Effector memory CD8-positive, alpha-beta T cell (primary cell): Measurements from ENCODE around the gene RPGRIP1.

Experiments
- ATAC-seq: fragments of 150-1000 bp; cut with Tn5 transposase; replicated peaks from 2 replicates; pipeline ENCODE4 v1.10.0; 2021; ENCODE audit warnings: mild to moderate bottlenecking, moderate library complexity
- DNase-seq, 3 experiments: peaks; one replicate each; pipeline ENCODE4 v3.0.0; 2021
- H3K27ac Mint-ChIP-seq, 2 donors: one replicate each; pipeline ENCODE4 v1.8.0; 2022; ENCODE audit warnings: mild to moderate bottlenecking in 2 of 2, mixed read lengths in 2 of 2, moderate library complexity in 2 of 2
- H3K27me3 Mint-ChIP-seq, 2 donors: one replicate each; pipeline ENCODE4 v1.8.0; 2022; ENCODE audit warnings: mixed read lengths in 2 of 2
- H3K36me3 Mint-ChIP-seq: one replicate; pipeline ENCODE4 v1.8.0; 2022; ENCODE audit warnings: mild to moderate bottlenecking, moderate library complexity, mixed read lengths; ENCODE audit not compliant: insufficient read depth
- H3K4me1 Mint-ChIP-seq, 2 donors: one replicate each; pipeline ENCODE4 v1.8.0; 2022; ENCODE audit warnings: low read depth in 2 of 2, mixed read lengths in 2 of 2
- H3K4me3 Mint-ChIP-seq, 2 donors: one replicate each; pipeline ENCODE4 v1.8.0; 2022; ENCODE audit warnings: mild to moderate bottlenecking in 2 of 2, mixed read lengths in 2 of 2, moderate library complexity in 2 of 2
- H3K9me3 Mint-ChIP-seq, 2 donors: one replicate each; pipeline ENCODE4 v1.8.0; 2022; ENCODE audit warnings: mixed read lengths in 2 of 2

Gene RPGRIP1

DNA sequence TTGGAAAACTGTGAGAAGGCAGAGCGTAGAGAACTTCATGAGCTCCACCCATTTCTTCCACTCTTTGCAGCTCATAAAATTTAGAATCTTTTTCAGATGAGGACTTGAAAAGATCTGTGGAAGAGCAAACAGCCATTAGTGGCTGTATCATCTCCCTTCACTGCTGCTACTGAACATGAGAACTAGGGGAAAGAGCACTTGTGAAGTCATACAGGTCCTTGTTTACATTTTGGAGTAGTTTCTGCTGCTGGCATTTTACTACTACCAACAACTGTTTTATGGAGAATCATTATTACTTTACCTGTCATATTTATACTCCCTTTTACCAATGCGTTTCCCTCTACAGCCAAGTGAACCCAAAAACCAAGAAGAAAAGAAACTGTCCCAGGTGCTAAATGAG, 41.0 kb downstream of the RPGRIP1 start:
- no peak for DNase-seq
- Mint-ChIP-seq H3K9me3 (no peaks in the 10 kb centered on the region), H3K36me3 (no peaks in the 10 kb centered on the region), H3K4me1 (peaks cover 0 to 6% of the 10 kb centered on the region in 2 donors), H3K4me3 (no peak overlapping the region), H3K27ac (no peak overlapping the region), H3K27me3 (peaks cover 27 to 44% of the 10 kb centered on the region in 2 donors)
- ATAC-seq = no peak

DNA sequence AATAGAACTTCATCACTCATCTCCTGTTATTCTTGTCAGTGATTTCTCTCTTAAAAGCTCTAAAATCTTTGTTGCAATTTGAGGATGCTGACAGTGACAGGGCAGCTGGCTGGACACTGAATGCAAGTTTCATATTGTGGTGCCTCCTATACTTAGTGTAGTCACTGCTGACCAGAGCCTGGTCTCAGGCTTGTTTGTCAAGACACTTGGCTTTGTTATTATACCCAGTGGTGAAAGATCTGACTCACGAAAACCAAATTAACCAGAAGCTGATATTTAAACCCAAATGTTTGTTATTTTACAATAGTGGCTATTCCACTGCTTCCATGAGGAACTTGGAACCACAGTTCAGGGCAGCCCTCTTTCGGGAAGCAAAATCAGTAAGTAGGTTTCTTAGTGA, 42.8 kb downstream of the RPGRIP1 start:
- Mint-ChIP-seq H3K27ac (peak overlapping the region in 1 of 2 donors; percentile 12), H3K9me3 (no peaks in the 10 kb centered on the region), H3K4me1 (peaks cover 0 to 6% of the 10 kb centered on the region in 2 donors), H3K36me3 (no peaks in the 10 kb centered on the region), H3K27me3 (peaks cover 29 to 55% of the 10 kb centered on the region in 2 donors), H3K4me3 (no peak overlapping the region)
- ATAC-seq (no peak), DNase-seq (no peak)

DNA sequence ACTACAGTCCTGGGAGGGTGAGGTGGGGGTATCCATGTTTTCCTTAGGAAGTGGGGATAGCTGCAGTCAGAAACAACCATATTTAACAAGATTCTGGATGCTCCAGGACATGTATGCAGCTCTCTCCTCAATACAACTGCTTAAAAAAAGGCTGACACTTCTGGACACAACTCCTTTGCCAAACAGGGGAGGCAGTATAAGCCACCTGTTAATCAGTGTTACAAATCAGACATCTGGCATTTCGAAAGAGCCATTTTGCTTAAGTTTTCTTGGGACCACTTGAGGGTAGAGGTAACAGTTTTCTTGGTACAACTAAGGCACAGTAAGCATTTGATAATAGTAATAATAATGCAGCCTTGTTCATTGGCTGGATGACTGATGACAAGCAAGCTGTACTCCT, 47.1 kb downstream of the RPGRIP1 start:
- ATAC-seq = no peak
- Mint-ChIP-seq H3K36me3 (no peaks in the 10 kb centered on the region), H3K9me3 (no peaks in the 10 kb centered on the region), H3K4me1 (no peaks in the 10 kb centered on the region), H3K27me3 (peaks cover 16 to 43% of the 10 kb centered on the region in 2 donors), H3K4me3 (no peak overlapping the region), H3K27ac (no peak overlapping the region)
- DNase-seq = no peak
